NCI-H2227 (cell line): ENCODE measurements around the gene RILPL1.
"Not testable (repeated sequence)": the region's sequence is repeated elsewhere in the genome, so short reads cannot be mapped to it uniquely, and the experiment has no call there.

Source experiments
- DNase-seq: peaks from one replicate; lab custom pipeline; 2025; ENCODE audit not compliant: unreplicated experiment; lab: John Stamatoyannopoulos, UW

The RILPL1 gene

DNA sequence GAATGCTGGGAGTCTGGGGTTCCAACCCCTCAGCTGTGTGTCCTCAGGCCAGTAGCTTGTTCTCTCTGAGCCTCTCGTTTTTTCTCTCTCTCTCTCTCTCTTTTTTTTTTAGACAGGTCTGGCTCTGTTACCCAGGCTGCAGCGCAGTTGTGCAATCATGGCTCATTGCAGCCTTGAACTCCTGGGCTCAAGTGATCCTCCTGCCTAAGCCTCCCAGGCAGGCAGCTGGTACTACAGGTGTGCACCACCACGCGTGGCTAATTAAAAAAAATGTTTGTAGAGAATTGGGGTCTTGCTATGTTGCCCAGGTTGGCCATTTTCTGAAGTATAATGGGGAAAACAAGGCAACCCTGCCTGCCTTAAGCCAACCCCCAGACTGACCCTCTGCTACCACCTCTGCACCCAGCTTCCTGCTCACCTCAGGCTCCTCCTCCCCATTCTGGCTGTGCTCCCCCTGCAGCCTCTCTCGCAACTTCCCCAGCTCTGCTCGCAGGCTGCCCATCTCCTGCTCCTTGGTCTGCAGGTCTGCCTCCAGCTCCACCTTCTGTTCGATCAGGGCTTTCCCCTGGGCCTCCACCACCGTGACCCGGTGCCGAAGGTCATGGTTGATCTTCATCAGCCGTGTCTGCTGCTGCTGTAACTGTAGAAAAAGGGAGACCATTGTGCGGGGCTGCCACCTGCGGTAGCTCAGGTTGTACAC is 35.2 kb downstream of the RILPL1 start:
- no peak for DNase-seq

DNA sequence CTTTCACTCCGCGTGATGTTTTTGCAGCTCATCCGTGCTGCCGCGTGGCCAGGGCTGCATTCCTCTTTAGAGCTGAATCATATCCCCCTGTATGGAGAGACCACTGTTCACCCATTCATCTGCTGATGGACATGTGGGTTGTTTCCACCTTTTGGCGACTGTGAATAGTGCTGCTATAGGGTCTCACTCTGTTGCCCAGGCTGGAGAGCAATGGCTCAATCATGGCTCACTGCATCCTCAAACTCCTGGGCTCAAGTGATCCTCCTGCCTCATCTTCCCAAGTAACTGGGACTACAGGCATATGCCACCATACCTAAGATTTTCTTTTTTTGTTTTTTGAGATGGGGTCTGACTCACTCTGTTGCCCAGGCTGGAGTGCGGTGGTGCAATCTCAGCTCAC is 36.5 kb downstream of the RILPL1 start:
- no peak for DNase-seq

DNA sequence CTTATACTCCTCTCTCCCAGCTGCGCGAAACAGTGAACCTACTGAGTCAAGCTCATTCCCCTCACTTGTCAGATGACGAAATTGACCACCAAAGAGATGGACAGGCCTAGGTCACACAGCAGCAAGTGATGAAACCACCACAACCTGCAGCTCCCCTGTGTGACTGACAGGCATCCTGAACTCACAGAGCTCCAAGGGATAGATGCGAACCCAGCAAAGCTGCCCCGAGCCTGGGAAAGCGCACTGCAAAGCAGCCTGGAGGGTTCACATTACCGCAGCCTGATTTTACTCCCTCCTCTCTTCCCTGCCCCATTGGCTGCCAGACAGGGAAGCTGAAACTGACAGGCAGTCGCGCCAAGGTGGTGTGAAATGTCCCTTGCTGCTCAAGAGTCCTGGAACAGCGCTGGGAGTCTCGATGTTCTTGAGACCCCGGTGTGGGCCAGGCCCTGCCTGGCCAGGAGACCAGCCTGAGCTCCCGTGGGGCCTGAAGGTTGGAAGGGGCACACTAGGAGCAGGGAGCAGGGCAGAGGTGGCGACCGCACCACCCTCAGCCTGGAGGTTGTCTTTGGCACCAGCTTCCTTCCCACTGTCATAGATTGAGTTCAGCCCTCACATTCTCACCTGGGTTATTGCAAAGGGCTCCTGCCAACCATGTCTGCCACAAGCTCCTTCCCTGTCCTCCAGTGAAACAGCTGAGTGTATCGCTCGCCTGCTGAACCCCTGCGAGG is 39.2 kb downstream of the RILPL1 start:
- DNase-seq, result no peak

DNA sequence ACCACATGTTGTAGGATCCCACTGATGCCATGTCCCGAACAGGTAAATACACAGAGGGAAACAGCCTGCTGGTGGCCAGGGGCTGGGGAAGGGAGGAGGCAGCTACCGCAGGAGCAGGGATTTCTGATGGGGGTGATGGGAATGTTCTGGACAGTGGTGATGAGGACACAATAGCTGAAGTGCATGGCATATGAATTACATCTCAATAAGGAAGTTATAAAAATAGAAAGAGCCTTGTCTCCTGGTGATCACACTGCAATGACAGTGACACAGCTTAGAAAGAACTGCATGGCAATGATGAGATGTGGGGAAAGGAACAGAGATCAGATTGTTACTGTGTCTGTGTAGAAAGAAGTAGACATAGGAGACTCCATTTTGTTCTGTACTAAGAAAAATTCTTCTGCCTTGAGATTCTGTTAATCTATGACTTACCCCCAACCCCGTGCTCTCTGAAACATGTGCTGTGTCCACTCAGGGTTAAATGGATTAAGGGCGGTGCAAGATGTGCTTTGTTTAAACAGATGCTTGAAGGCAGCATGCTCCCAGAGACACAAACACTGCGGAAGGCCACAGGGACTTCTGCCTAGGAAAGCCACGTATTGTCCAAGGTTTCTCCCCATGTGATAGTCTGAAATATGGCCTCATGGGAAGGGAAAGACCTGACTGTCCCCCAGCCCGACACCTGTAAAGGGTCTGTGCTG is 41.0 kb downstream of the RILPL1 start:
- not testable (repeated sequence) for DNase-seq

DNA sequence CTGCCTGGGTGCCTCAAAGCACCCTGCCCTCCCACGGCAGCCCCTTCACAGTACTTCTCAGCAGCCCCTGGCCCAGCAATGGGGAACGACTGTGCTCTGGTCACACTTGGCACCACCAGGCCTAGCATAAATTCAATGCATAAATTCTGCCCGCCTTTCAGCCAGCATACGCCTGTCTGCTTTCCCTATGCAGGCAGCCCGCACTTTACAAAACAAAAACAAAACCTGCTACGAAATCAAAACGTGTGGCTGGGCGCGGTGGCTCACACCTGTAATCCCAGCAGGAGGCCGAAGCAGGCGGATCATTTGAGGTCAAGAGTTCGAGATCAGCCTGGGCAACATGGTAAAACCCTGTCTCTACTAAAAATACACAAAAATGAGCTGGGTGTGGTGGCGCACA is 42.0 kb downstream of the RILPL1 start:
- no peak for DNase-seq

DNA sequence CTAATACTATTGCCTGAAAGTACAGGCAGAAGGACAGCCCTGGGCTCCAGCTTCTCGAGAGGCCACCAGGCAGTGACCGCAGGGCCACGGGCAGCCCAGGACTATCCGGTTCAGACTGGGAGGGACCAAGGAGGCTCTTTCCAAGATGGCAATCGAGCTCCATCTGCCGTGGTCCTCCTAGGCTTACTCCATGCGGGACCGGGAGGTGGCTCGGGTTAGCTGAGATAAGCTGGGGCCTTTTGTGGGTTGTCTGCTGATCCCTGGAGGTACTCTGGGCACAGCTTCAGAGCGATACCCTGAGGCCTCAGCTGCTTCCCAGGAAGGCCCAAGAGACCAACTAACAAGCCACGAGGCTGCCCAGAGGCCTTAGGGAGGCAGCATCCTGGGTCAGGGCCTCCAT is 42.5 kb downstream of the RILPL1 start:
- no peak for DNase-seq

DNA sequence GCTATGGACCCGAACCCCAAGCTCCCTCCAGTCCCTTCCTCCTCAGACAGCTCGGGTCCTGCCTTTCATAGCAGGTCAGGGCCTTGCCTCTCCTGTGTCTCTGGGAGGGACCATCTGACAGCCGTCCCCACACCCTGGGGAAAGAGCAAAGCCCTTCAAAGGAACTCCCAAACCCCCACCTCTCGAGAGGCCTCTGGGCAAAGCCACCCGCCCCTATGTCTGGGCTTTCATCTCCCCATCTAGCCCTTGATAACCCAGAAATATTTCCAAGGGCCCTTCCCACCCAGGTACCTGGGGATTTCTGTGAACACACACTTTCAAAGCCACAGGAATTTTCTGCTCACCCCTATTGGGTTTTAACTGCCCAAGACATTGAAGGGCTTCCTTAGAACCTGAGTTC is 43.4 kb downstream of the RILPL1 start:
- DNase-seq, result no peak

DNA sequence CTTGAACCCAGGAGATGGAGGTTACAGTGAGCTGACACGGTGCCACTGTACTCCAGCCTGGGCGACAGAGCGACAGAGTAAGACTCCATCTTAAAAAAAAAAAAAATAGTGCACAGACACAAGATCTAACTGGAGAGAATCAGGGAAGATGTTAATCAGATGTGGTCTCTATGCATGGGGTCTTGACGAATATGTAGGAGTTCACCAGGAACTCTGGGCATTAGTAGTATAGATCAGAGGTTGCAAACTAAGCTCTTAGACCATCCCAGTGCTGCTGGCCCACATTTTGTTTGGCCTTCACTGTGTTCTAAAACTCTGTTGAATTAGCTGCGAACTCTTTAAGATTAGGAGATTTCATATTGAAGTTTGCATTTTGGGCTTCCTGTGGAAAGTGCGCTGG is 43.9 kb downstream of the RILPL1 start:
- no peak for DNase-seq

DNA sequence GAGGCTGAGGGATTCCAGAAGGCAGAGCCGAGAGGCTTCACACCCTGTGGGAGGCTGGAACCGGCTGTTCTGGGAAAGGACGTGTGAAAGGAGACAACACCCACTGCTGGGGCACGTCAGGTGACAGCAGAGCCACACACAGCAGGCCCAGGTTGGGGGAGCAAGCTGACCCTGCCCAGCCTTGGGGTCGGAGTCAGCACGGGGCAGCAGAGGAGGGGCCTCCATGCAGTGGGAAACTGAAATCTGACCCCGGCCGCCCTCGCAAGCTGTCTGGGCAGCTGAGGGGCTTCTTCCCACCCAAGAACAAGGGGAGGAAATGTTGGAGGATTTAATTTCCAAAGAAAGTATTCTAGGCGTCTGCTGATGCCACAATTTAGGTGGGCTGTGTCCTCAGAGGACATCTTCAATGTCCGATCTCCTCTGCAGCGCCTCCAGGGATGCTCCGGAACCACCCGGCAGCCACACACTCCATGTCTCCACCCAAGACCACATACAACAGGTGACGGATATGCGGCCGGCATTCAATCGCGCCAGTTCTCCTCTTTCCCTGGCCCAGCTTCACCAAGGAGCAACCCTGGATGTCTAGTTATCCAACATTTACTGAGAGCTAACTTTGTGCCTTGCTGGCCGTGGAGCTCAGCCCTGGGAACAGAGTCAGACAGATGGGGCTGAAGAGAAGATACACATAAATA is 44.8 kb downstream of the RILPL1 start:
- DNase-seq, result no peak

DNA sequence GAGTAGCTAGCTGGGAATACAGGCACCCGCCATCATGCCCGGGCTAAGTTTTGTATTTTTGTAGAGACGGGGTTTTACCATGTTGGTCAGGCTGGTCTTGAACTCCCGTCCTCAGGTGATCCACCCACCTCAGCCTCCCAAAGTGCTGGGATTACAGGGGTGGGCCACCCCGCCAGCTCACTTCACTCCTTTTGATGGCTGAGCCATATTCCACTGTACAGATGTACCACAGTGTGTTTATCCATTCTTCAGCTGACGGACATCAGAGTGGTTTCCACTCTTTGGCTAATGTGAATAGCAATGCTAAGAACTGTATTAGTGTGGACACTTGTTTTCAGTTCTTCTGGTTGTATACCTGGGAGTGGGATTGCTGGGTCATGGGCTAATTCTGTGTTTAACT is 46.1 kb downstream of the RILPL1 start:
- DNase-seq, result no peak

DNA sequence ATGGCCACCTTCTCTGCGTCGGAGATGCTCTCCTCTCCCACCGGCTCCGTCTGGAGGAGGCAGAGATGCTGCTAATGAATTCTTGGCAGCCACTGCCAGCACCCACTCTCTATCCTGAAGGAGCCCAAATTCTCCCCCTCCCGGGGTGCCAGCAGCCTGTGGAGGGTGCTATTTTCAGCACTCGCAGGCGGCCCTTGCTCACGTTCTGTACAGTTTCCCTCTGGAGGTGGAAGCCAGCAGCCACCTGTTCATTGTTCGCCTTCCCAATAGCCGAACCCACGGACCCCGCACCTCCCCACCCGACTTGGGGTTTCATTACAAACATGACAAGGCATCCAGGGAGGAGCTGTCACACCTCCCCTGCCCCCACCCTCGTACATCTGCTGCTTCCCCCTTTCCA is 47.8 kb downstream of the RILPL1 start:
- no peak for DNase-seq

DNA sequence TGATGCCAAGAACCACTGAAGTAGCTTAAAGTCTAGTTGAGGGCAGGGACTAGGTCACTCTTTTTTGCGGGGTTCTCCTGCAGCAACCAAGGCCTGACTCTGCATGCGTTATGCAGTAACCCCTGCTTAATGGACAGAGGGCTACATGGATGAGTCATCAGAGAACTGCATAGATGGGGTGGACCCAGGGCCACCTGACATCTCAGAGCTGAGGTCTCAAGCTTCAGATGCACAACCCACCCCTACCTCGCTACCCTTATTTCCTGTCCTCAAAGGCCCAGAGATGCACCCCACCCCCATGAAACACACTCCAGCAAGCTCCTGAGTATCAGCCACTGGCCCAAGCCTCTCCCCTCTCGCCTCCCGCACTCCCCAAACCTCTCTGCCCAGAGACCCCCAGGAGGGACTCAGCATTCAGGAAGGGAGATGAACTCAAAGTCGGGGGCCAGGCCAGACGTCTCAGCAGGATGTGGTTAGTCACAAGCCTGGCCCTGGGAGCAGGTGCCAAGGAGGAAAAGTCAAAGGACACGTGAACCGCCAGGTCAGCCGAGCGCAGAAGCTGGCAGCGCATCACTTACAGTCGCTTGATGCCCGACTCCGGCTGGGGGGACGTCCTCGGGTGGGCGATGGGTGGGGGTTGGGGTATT is 49.8 kb downstream of the RILPL1 start:
- DNase-seq, result no peak

DNA sequence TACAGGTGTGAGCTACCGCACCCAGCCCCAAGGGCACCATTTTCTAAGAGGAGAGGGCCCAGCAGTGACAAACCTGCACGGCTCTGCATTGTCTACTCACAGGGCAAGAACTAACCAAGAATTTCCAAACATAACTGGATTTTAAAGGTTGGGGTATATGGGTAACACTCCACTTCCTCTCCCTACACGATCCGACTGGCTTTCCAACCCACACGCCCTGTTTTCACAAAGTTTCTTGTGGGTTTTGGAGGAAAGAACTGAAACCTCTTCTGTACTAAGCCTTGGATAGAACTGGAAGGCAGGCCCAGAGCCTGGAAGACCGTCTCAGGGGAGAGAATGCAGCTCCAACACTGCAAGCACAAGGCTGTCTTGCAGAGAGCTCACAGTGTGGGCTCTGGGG is 50.6 kb downstream of the RILPL1 start:
- no peak for DNase-seq

DNA sequence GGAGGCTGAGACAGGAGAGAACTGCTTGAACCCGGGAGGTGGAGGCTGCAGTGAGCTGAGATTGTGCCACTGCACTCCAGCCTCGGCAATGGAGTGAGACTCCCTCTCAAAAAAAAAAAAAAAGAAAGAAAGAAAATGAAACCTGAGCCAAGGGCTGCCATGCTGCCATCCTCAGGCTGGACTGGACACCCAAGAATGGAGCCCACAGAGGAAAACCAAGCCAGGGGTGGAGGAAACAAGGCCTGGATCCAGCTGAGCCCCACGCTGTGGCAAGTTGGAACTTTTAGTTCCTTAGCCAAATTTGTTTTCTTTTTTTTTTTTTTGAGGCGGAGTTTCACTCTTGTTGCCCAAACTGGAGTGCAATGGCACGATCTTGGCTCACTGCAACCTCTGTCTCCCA is 52.3 kb downstream of the RILPL1 start:
- DNase-seq, result not testable (repeated sequence)

DNA sequence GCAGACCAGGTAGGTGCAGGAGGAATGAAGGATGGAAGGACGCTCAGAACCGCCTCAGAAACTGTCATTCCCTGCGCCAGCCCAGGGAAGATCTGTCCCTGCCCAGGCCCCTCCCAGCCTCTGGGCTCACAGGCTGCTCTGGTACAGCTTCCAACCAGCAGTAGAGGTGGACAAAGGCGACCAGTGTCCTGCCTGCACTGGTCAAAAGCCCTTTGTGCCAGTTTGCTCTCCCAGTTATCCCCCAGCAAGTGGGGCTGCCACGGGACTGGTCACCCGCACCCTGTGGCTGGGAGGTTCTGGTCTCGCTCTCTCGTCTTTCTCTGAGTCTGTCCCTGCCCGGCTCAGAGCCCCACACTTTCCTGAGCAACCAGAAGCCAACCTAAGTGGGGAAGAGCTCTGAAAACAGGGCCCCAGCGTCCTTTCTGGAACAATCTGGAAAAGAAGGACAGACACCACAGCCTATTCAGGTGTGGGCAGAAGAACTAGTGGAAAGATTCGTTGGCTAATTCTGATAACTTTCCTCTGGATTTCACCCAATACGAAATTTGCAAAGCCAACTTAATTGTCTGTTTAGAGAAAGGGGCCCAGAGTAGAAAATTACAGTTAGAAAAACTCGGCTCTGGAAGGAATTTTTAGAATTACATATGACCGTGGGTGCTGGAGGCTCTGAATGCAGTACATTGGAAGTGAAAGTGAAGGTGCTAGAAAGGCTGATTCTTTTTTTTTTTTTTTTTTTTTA is 53.9 kb downstream of the RILPL1 start:
- no peak for DNase-seq

DNA sequence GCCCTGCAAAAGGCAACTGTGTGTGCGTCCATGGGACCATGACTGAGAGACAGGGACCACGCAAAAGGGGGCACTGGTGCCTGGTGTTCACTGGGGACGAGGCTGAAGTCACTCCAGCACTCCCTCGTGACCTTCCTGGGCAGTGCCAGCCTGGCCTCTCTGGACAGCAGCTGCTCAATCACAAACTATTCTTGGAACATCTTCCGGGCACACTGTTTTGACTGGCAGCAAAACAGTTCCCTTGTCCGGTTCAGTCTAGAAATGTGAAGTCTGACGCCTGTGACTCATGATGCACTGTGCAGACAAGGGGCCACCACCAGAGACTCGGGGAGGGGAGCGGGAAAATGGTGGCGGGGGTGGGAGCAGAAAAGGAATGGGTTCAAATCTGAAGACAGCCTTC is 54.8 kb downstream of the RILPL1 start:
- DNase-seq, result no peak

DNA sequence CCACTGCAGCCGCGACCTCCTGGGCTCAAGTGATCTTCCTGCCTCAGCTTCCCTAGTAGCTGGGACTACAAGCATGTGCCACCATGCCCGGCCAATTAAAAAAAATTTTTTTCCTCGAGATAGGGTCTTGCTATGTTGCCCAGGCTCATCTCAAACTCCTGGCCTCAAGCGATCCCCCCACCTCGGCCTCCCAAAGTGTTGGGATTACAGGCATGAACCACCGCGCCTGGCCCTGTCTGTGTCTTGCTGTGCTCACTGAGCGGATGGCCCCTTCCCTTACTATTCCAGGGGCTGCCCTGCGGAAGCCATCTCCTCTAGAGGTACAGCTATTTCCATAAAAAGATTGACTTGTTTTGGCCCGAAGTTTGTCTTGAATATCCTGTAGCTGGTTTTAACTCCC is 55.5 kb downstream of the RILPL1 start:
- no peak for DNase-seq

DNA sequence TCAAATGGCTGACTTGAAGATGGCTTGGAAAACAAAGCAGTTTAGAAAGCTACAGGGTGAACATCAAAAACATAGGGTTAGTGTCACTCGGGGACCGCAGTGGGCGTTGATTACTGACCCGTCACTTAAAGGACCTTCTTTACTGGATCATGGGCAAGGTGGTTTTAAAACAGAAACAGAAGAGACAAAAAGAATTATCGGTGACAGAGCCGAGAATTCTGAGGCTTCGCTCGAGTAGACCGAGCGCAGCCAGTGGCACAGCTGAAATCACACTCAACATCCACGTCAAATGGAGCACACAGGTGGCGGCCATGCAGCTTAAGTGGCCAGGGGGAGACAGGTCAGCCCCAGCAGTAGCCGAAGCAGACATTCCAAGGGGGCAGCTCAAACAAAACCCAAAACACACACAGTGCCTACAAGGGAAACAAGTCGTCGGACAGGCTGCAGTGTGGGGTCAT is 58.2 kb downstream of the RILPL1 start:
- DNase-seq, result no peak

DNA sequence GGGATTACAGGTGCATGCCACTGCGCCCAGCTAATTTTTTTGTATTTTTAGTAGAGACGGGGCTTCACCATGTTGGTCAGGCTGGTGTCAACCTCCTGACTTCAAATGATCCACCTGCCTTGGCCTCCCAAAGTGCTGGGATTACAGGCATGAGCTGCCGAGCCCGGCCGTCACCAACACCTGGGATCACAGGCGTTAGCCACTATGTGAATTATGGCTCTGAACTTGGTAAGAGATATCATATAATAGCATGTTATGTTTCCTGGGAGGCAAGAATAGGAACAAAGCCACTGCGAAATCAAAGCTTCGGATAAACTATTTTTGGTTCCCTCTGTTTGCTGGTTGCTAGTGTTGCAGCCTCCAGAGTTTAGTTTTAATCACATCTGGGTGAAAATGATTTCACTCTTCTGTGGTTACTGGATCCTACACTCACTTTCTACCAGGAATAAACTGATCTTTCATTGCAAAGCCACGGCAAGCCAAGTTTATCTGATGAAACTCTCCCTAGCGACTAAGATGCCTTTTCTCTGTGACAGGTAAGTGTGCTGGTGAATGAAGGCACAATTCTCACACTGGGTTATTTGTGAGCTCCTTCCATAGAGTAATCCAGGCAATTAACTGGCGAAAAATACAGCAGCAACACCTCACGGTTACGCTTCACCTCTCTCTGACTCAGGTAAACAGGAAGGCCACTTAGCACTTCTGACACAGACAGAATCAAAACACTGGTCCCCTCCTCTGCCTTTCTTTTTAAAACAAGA is 58.9 kb downstream of the RILPL1 start:
- no peak for DNase-seq

DNA sequence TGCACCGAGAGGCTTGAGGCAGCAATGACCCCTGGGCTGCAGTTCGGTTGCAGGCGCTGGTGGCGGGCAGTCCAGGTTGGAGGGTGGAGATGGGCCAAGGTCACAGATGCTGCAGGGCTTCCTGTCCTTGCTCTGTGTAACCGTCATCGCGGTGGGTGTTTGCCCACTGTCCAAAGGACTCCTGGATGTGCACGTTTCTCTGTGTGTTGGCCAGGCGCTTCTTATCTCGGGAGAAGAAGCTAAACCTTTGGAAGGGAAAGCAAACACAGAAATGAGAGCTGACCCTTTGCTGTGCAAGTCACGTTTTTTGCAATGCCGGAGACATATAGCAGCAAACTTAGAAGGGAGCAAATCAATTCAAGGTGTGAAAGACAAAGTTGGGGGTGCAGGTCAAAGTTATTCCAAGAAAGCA is 61.1 kb downstream of the RILPL1 start:
- no peak for DNase-seq
